ENCODE results near the gene SIGLEC14.

DNA sequence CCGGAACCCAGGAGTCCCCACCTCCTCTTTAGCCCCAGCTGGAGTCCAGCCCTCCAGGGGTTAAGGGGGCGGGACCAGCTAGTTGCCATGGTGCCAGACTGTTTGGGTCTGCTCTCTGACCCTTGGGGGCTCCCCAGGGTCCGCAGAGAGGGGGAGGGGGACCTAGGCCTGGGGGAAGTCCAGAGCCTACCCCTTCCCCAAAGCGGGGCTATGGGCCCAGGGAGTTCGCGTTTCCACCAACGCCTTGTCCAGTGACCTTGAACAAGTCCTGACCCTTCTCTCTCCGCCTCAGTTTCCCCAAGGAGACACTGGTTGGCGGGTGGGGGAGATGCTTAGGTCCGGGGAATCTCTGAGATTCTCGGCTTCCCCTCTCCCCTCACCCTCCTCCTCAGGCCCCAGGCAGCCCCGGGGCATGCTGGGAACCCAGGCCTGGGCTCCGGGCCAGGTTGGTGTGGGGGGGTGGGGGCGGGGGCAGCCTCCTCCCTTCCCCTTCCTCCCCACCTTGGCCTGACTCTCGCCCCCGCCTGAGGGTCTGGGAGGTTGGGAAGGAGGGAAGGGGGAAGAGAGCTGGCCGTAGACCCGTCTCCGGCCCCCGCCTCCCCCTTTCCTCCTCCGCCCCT, 43.9 kb upstream of the SIGLEC14 start:
- TF ChIP-seq CTCF (IDR thresholded peaks at IDR 0.05; ENCODE audit: poor library complexity, severe bottlenecking) (no peak), EP300 (conservative IDR thresholded peaks at IDR 0.05; ENCODE audit: poor library complexity, severe bottlenecking) (no peak)
